NOMO-1 (cell line): ENCODE results near the gene OPRM1.

Experiments used
- DNase-seq, 2 experiments: peaks; one replicate each; lab custom pipeline; 2025; ENCODE audit not compliant: unreplicated experiment in 2 of 2; lab: John Stamatoyannopoulos, UW

Gene OPRM1

DNA sequence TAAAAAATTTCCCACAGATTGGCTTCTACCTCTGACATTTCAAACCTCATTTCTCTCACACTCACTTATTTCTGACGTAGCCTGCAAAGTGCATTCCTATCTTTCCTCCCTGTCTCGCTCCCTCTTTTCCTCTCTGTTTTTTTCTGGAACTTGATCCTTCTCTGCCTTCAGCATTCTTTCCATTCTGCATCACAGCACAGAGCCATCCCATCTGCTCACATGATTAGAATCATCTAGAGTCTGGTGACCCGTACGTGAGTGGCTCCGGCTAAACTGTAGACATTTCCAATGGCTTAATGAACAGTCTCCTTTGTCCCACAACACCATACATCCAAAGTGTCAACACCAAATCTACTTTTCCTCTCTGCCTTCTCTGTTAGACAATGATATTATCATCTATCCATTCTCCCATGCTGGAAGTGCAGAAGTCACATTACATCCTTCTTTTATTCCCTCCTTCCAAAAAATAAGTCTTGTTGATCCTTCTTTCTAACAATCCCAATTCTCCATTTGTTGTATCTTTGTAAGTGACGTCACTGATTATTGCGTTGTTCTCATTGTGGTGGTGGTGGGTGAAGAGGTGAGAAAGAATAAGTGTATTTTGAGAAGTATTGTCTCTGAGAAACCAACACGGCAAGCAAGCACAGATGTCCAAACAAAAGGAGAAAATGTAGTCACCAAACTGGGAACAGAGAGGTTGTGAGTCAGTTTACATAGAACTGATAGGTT lies 41.6 kb downstream of the OPRM1 start:
- no peak for DNase-seq

DNA sequence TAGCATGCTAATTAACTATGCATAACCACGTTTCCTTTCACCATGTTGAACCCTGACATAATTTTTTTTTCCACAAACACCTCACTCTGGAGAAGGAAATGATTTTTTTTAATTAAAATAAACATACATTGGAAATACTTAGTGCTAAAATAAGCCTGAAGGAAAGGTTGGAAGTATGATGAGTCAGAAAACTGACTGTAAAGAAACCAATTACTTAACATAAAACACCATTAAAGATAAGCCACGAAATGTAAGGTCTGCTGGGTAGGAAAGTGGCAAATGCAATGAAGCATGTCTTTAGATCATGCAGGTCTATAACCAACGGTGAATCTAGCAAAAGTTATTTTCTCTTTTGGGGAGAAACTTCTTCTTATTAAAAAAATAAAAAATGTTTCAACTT lies 47.5 kb downstream of the OPRM1 start:
- no peak for DNase-seq

DNA sequence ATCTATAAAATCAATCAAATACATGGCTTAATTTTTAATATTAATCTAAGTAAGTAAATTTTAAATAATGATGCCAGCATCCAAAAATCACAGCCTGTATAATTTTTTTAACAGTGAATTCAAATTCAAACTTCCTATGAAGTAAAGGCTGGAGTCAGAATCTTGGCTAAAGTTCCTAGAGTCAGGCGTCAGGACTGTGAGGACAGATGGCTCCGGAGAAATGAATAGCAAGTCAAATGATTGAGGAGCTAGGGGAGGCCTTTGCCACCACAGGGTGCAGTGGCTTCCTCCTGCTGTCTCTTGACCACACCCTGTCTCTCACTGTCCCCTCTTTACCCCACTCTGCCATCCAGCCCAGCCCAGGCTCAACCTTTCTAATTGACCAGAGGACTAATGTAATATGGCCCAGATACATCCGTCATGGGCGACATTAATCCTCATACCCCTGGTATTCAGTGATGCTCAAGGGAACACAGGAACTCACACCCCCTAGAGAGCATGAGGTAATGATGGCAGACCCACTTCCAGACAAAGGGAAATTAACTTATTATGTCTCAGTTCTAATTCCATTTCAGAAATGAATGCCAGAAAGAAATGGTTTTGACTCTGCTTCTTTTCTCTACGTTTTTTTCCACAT lies 53.4 kb downstream of the OPRM1 start:
- DNase-seq: no peak

DNA sequence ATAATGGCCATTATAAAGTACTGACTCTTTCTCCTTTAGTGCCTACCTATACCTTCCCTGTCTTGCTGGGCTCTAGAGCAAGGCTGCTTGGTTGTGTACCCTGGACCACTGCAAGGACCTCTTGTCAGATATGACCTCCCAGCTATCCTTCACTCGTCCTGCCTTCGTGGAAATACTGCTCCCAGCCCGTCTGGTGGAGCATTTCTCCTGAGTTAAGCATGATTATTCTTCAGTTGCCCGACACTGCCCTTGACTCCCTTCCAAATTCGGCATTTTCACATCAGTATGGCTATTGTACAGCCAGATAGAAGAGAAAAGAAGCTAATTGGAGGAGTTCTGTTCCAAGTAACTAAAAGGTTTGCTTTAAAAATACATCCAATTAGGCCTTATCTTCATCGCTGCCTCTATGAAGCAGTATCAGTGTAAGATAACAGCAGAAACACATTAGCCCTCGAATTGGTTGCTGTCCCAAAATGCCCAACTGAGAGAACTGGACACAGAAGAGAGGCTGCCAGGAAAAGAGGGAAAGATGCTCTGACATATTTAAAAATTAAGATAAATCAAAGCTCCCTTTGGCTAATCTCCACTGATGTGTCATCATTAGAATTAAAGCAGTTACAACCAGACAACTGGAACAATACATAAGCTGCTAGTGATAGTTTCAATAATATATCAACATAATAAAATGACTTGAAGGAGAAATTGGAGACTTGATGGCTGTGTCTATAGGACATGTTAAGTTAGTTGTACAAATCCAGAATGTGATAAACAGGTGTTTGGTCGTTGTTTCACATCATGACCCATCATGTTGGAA lies 54.4 kb downstream of the OPRM1 start:
- DNase-seq: no peak

DNA sequence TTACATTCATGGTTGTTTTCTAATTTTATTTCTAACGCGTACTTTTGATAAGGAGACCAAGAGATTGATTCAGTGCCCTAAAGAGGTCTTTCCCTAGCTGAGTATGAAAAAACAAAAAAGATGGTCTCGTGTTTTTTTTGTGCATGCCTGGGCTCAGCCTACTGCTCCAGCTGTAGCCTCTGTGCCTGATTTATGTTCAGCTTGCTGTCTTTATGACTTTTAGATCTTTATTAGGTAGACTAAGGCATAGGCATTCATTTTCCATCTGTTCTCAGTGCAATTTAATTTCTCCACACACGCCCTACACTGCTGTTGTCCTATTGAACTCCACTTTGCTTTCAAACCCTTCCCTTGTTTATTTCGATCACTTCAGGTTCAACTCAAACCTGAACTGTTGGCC lies 56.5 kb downstream of the OPRM1 start:
- no peak for DNase-seq

DNA sequence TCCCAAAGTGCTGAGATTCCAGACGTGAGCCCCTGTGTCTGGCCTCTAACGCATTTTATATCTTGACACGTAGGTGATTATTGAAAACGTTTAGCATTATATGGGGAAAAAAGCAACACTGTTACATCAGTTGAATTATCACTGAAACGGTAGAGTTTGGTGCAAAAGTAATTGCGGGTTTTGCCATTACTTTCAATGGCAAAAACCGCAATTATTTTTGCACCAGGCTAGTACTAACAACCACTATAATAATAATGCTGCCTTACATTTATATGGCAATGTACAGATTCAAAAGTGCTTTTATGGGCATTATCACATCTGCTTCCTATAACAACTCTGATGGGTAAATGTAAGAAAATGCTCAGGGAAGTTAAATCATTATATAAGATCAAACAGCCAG lies 57.3 kb downstream of the OPRM1 start:
- DNase-seq: no peak

DNA sequence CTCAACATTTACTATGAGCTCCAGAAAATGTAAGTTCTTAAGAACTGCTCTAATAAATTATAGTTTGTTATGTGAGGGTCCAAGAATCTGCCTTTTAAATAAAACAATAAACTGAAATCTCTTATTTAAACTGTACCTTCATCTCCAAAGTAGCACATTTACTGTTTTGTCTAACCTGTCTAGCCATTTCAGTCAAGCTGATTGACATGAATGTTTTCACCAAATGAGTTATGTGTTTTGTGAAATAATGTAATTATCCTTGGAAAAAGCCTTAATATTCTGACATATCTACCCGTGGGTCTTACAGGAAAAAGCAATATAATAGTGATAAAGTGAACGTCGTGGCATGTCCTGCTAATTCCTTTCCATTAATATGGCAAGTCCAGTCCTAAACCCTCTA lies 57.8 kb downstream of the OPRM1 start:
- no peak for DNase-seq

DNA sequence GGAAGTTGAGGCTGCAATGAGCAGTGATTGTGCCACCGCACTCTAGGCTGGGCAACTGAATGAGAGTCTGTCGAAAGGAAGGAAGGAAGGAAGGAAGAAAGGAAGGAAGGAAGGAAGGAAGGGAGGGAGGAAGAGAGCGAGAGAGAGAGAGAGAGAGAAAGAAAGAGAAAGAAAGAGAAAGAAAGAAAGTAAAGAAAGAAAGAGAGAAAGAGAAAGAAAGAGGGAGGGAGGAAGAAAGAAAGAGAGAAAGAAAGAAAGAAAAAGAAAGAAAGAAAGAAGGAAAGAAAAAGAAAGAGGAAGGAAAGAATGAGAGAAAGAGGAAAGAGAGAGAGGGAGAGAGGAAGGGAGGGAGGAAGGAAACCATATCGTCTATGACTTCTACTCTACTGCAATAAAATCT lies 60.2 kb downstream of the OPRM1 start:
- no peak for DNase-seq

DNA sequence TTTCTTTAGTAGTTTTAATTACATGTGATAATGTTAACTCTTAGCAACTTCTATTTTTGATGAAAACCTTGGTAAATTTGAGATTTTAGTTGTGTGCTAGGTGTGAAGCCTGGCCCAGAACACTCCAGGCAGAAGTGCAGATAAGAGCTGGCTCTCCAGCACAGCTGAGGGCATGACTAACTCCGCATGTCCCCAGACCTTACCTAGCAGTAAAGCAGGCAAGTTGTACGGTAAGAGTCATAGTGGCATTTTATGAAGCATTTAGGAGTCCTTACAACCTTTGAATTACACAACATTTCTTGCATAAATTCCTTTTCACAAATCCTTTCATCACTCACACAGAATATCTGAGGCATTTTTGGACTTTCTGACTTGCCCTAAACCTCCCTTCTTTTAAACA lies 67.2 kb downstream of the OPRM1 start:
- DNase-seq: no peak

DNA sequence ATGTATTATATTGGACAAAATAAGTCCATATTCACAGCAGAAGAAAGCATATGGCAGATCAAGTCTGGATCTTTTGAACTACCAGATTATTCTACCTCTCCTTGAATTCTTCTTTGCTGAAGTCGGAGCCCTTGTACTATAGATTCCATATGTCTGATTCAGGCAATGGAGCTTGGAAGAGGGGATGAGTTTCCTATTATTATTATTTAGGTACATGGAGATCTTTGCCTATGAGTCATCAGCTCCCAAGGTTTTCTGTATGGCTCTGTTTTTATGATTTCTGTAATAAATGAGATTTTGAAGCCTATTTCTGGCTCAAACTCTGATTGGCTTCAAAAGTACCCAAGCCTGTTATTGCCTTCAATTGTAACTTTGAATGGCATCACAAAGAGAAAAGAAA lies 72.0 kb downstream of the OPRM1 start:
- DNase-seq: no peak

DNA sequence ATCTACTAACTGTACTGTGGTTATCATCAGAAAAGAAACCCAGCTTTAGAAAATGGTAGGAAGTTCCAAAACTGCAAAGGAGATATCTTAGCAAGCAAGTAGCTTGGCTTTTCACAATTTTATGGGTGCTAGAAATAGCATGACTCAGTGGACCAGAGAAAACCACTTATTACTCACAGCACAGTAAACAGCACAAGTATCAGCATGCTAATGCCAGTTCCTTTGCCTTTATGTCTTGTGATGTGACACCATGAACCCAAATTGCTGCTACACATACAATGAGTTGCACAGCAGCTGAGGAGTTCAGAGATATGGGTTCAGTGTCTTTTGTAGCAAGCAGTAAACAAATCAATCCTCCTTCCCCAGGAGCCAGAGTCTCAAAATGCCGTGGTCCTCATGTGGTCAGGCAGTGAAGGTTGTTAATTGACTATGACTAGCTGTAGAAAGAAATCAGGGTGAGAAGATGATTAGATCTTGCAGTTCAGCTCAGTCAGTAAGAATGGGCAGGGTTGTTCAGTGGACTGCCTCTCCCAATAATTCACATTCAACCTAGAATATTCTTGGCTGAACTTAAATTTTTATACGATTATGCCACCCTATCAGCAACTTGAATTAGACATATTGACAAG lies 73.3 kb downstream of the OPRM1 start:
- no peak for DNase-seq

DNA sequence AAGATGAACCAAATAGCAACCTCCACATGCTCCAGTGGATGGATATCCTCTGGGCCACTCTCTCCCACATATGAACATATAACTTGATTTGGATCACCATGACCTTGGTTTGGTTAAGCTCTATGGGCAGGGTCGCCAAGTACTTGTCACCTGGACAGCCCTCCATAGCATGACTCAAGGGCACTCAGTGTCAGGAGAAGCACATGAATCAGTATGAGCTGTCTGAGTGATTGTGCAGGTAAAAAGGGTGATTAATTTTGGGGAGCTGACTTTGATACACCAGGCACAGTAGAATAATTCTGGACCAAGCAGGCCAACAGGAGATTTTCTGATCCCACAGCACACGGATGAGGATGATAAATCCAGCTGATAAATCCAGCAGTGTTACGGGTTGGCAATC lies 74.4 kb downstream of the OPRM1 start:
- DNase-seq: no peak

DNA sequence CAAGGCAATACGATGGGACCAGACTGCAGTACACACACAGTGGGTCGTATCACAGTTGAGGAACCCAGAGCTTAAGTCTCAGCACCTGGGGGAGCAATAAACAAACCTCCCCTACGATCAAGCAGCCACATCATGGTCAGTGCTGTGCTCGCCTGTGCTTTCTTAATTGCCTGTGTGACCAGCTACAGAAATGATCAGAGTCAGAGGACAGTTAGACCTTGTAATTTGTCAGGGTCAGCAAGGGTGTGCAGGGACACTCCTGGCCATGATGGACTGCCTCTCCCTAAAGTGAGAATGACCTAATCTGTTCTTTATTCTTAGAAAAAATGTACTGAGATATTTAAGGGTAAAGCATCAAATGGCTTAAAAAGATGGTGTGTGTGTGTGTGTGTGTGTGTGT lies 78.4 kb downstream of the OPRM1 start:
- no peak for DNase-seq

DNA sequence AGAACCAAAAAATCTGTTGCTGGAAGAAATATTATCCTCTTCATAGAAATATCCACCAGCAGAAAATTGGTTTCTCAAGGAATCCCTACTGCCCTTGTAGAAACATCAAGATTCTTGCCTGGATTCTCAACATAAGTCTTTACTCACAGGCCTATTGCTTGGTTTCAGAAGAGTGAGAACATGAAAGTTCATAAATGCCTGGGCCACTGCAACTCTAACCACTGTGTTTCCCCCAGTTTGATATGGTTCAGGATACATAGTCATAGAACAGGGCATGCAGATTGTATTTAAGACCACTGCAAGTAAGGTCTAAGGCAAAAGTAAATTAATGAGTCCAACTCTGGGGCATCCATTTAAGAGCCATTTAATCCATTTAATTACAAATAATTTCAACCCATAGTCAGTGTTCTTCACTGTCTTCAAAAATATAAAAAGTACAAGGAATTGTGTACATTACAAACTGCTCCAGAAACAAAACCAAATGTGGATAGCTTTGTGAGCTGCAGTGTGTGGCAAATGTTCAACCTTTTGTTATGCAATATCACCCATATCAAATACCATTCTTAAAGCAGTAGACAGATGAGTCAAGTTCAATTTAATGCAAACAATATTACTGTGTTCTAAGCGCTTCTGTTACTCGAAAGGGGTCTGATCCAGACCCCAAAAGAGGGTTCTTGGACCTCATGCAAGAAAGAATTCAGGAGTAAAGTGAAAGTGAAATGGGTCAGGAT lies 83.3 kb downstream of the OPRM1 start:
- no peak for DNase-seq

DNA sequence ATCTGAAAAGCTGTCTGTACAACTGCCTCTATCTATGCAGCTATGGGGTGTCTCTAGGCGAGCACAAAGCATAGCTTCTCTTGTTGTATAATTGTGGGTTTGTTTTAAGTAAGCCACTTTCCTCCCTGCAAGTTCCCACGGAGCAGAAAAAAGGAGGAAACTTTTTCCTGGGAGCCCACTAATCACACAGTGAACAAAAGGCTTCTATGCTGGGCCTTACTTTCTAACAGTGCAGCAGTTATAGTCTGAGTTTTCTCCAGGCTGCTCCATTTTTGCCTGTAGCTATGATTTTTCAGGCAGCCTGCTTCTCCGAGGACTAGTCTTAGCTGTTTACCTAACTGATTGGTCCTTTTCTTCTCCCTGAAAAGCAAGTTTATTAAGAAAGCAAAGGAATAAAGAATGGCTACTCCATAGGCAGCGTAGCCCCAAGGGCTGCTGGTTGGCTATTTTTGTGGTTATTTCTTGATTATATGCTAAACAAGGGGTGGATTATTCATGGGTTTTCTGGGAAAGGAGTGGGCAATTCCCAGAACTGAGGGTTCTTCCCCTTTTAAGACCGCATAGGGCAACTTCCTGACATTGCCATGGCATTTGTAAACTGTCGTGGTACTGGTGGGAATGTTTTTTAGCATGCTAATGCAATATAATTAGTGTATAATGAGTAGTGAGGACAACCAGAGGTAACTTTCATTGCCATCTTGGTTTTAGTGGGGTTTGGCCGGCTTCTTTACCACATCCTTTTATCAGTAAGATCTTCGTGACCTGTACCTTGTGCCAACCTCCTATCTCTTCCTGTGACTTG lies 84.3 kb downstream of the OPRM1 start:
- DNase-seq: no peak

DNA sequence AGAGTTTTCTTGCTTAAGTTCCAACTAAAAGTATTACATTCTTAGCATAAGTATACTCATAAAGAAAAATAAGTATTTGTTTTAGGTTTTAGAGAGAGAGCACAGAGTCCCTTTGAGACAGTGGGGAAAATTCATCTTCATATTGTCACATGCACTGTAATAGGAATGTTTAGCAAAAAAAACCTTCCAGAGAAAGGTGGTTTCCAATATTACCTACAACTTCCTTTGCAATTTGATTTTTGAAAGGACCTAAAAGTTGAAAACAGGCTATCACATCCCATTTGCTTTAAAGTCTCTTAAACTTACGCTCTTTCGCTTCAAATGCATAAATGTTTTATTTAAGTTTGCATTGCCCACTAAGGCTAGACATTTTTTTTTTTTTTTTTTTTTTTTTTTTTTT lies 86.4 kb downstream of the OPRM1 start:
- DNase-seq: peak in 1 of 2 experiments; percentile 12

DNA sequence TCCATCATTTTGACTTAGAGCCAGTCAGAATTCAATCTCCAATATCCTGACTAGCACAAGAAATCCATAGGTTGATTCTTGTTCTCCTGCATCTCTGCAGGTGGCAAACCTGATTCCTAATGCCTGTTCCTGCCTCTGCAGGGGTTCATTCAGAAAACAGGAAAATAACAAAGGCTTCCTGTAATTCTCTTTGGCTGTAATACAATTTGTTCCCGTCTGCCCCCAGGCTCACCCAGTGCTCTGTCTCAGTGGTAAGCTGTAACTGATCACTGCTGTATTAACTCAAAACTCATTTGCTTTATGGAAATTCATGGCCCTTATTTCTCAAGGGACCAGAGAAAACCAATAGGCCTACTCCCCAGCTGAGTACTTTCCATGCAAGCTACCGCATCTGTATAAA lies 88.6 kb downstream of the OPRM1 start:
- DNase-seq: no peak

DNA sequence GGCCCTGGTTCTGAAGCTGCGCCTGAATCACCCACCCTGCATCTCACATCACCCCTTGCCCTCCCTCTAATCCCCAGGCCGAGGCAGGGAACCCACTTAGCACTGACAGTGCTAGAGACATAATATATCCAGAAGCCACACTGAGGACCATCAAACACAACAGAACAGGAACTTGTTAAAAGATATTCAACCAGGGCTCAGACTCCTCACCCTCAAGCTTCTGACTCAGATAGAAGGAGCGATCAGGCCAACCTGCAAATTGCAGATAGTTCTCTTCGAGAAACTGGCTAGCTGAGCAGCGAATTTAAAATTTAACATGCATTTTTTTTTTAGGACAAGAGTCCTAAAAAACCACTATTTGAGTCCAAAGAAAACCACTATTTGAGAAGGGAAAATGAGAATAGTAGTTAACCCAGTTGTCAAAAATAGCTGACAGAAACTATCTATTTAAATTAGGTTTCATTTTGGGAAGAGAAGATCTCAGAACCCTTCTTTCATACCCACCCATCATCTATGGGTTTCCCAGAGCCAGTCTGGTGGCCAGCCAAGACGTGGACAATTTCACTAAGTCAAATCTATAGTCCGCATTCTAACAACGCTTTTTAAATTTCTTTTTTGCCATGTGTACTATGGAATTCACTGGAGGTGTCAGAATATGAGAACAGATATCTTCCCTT lies 95.6 kb downstream of the OPRM1 start:
- no peak for DNase-seq

DNA sequence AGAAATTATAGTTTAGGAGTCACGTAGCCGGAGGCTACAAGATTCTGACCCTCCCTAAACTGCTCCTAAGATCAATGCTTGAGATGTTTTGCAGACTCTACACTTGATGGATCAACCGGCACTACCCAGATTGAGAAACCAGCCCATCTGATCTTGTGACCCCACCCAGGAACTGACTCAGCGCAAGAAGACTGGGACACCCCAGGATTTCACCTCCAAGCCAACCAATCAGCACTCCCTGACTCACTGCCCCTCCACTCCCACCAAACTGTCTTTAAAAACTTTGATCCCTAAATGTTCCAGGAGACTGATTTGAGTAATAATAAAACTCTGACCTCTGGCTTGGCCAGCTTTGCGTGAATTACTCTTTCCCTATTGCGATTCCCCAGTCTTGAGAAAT lies 99.8 kb downstream of the OPRM1 start:
- no peak for DNase-seq
